GM12875 (cell line): ENCODE results near the gene TMEM132D.

Experiments used
- H3K4me3 ChIP-seq: one replicate; pipeline ENCODE4 v1.5.1; 2011; ENCODE audit warnings: low read depth, low read length, control low read depth
- CTCF ChIP-seq: IDR thresholded peaks from 2 replicates; pipeline ENCODE4 v1.5.1; 2011; ENCODE audit warnings: low read depth, mild to moderate bottlenecking, control low read depth, inconsistent platforms, low read length, moderate library complexity, borderline replicate concordance; ENCODE audit not compliant: insufficient read depth

TMEM132D gene

GRCh38 chr12:129076441-129077320 is 827.1 kb downstream of the TMEM132D start:
- no peak for TF ChIP-seq CTCF
- no peak overlapping the region for H3K4me3 ChIP-seq

- no peak for TF ChIP-seq CTCF
Observed at GRCh38 chr12:129075460-129076208, 828.2 kb downstream of the TMEM132D start.

GRCh38 chr12:129074379-129074778 is 829.4 kb downstream of the TMEM132D start:
- no peak overlapping the region for H3K4me3 ChIP-seq
- no peak for TF ChIP-seq CTCF

More at GRCh38 chr12:129075460-129076208, 828.2 kb downstream of the TMEM132D start:
- H3K4me3 ChIP-seq, result no peak overlapping the region

GRCh38 chr12:129073157-129073915 is 830.5 kb downstream of the TMEM132D start:
- no peak for TF ChIP-seq CTCF
- H3K4me3 ChIP-seq, result no peak overlapping the region

- TF ChIP-seq CTCF, result no peak
- H3K4me3 ChIP-seq, result no peak overlapping the region
Observed at GRCh38 chr12:129071362-129071761, 832.5 kb downstream of the TMEM132D start.

GRCh38 chr12:129069886-129070285 is 833.9 kb downstream of the TMEM132D start:
- no peak overlapping the region for H3K4me3 ChIP-seq
- TF ChIP-seq CTCF, result no peak
